ENCODE results near the gene NXPE3.

The NXPE3 gene

DNA sequence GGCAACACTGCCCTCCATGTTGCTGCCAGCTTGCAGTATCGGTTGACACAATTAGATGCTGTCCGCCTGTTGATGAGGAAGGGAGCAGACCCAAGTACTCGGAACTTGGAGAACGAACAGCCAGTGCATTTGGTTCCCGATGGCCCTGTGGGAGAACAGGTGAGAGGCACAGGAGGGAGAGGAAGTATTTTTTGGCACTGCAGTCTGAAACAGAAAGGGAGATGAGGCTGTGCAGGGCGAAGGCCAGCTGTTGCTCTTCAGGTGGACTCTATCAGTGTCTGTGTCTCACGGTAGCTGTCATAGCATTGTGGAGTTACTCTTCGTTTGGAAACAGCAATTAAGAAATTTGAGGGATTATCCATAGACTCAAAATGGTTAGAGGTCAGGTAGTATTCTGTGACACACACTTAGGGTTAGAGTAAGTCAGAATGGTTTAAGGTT lies 78.3 kb downstream of the NXPE3 start:
- Histone ChIP-seq H3K9me2 (replicated peaks; ENCODE audit: low read depth, low read length) (0 out of 2 replicates have a peak, but pooled peaks cover 1% of the 10 kb centered on the region), H3K79me2 (ENCODE audit: insufficient read depth, low read length) (0 out of 2 replicates have a peak, but pooled peaks cover under 1% of the 10 kb centered on the region), H4K20me1 (ENCODE audit: insufficient read depth, low read length, poor library complexity, severe bottlenecking) (no peaks in the 10 kb centered on the region), H3K9me3 (ENCODE audit: insufficient read depth, low read depth, low read length) (no peaks in the 10 kb centered on the region), H3F3A (ENCODE audit: low read depth) (0 out of 2 replicates have a peak, but pooled peaks cover 3% of the 10 kb centered on the region), H3K9ac (ENCODE audit: low read depth, low read length, poor library complexity, severe bottlenecking) (no peak overlapping the region), H3K4me1 (ENCODE audit: insufficient read depth, low read length, poor library complexity, severe bottlenecking) (peaks cover 9% of the 10 kb centered on the region), H3K4me2 (ENCODE audit: low read depth, low read length, poor library complexity, severe bottlenecking) (no peak overlapping the region), H3K27me3 (ENCODE audit: insufficient read depth, low read length, poor library complexity, severe bottlenecking) (no peaks in the 10 kb centered on the region), H3K36me3 (ENCODE audit: insufficient read depth, low read length) (peaks cover 81% of the 10 kb centered on the region; the same call in 1 of the 2 replicates), H3K4me3 (ENCODE audit: low read length, poor library complexity, severe bottlenecking) (no peak overlapping the region), H2AFZ (ENCODE audit: low read length) (no peak overlapping the region)
- no peak for TF ChIP-seq EZH2phosphoT487 (IDR thresholded peaks at IDR 0.05; ENCODE audit: borderline replicate concordance)
- TF ChIP-seq, protein P1, sequence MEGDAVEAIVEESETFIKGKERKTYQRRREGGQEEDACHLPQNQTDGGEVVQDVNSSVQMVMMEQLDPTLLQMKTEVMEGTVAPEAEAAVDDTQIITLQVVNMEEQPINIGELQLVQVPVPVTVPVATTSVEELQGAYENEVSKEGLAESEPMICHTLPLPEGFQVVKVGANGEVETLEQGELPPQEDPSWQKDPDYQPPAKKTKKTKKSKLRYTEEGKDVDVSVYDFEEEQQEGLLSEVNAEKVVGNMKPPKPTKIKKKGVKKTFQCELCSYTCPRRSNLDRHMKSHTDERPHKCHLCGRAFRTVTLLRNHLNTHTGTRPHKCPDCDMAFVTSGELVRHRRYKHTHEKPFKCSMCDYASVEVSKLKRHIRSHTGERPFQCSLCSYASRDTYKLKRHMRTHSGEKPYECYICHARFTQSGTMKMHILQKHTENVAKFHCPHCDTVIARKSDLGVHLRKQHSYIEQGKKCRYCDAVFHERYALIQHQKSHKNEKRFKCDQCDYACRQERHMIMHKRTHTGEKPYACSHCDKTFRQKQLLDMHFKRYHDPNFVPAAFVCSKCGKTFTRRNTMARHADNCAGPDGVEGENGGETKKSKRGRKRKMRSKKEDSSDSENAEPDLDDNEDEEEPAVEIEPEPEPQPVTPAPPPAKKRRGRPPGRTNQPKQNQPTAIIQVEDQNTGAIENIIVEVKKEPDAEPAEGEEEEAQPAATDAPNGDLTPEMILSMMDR (conservative IDR thresholded peaks at IDR 0.05; ENCODE audit: low read length), result no peak

DNA sequence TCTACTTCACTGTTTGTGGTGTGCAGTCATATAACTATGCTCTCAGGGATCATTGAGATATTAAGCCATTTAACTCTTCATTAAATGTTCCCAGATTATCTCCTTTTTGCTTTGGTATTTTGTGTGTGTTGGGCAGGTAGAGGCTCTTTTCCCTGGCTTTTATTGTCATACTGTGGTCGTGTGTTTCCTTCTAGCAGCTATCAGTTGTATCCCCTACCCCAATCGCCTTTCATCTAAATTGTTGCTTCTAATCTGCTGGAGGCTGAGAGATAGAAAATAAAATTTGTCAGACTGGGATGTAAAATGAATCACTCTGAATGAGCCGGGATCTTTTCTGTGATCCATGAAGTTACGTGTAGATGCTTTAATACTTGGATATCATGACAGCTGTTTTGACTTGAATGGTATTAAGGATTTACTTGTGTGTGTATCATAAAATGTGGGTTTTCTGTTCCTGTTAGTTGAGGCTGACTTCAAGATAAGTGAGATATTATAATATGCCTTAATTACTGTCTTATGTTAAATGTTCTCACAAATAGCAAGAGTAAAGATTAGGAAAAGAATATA lies 79.5 kb downstream of the NXPE3 start:
- TF ChIP-seq, protein P1 (conservative IDR thresholded peaks at IDR 0.05; ENCODE audit: low read length), result no peak
- TF ChIP-seq EZH2phosphoT487 (IDR thresholded peaks at IDR 0.05; ENCODE audit: borderline replicate concordance), result no peak
- peak overlapping the region; percentile 18 for H3K4me2 ChIP-seq (ENCODE audit: low read depth, low read length, poor library complexity, severe bottlenecking)
- no peaks in the 10 kb centered on the region for H3K27me3 ChIP-seq (ENCODE audit: insufficient read depth, low read length, poor library complexity, severe bottlenecking)
- no peak overlapping the region for H2AFZ ChIP-seq (ENCODE audit: low read length)
- H3F3A ChIP-seq (ENCODE audit: low read depth), result 0 out of 2 replicates have a peak, but pooled peaks cover 3% of the 10 kb centered on the region
- no peak overlapping the region for H3K9ac ChIP-seq (ENCODE audit: low read depth, low read length, poor library complexity, severe bottlenecking)
- H3K9me2 ChIP-seq (replicated peaks; ENCODE audit: low read depth, low read length), result no peaks in the 10 kb centered on the region
- H3K4me1 ChIP-seq (ENCODE audit: insufficient read depth, low read length, poor library complexity, severe bottlenecking), result peaks cover 9% of the 10 kb centered on the region
- no peaks in the 10 kb centered on the region for H3K79me2 ChIP-seq (ENCODE audit: insufficient read depth, low read length)
- H4K20me1 ChIP-seq (ENCODE audit: insufficient read depth, low read length, poor library complexity, severe bottlenecking), result no peaks in the 10 kb centered on the region
- peaks cover 68% of the 10 kb centered on the region; the same call in 1 of the 2 replicates for H3K36me3 ChIP-seq (ENCODE audit: insufficient read depth, low read length)
- H3K9me3 ChIP-seq (ENCODE audit: insufficient read depth, low read depth, low read length), result no peaks in the 10 kb centered on the region
- no peak overlapping the region for H3K4me3 ChIP-seq (ENCODE audit: low read length, poor library complexity, severe bottlenecking)

DNA sequence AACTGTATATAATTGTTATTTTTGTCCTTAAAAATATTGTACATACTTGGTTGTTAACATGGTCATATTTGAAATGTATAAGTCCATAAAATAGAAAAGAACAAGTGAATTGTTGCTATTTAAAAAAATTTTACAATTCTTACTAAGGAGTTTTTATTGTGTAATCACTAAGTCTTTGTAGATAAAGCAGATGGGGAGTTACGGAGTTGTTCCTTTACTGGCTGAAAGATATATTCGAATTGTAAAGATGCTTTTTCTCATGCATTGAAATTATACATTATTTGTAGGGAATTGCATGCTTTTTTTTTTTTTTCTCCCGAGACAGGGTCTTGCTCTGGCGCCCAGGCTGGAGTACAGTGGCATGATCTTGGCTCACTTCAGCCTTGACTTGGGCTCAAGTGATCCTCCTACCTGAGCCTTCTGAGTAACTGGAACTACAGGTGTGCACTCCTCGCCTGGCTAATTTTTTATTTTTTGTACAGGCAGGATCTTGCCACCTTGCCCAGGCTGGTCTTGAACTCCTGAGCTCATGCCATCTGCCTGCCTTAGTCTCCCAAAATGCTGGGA lies 81.0 kb downstream of the NXPE3 start:
- H3K9me3 ChIP-seq (ENCODE audit: insufficient read depth, low read depth, low read length), result no peaks in the 10 kb centered on the region
- no peaks in the 10 kb centered on the region for H3K9me2 ChIP-seq (replicated peaks; ENCODE audit: low read depth, low read length)
- H3K4me2 ChIP-seq (ENCODE audit: low read depth, low read length, poor library complexity, severe bottlenecking), result no peak overlapping the region
- H3K79me2 ChIP-seq (ENCODE audit: insufficient read depth, low read length), result no peaks in the 10 kb centered on the region
- 0 out of 2 replicates have a peak, but pooled peaks cover 3% of the 10 kb centered on the region for H3F3A ChIP-seq (ENCODE audit: low read depth)
- no peaks in the 10 kb centered on the region for H3K27me3 ChIP-seq (ENCODE audit: insufficient read depth, low read length, poor library complexity, severe bottlenecking)
- H3K4me3 ChIP-seq (ENCODE audit: low read length, poor library complexity, severe bottlenecking), result no peak overlapping the region
- peaks cover 54% of the 10 kb centered on the region; the same call in 1 of the 2 replicates for H3K36me3 ChIP-seq (ENCODE audit: insufficient read depth, low read length)
- TF ChIP-seq, protein P1 (conservative IDR thresholded peaks at IDR 0.05; ENCODE audit: low read length), result no peak
- TF ChIP-seq EZH2phosphoT487 (IDR thresholded peaks at IDR 0.05; ENCODE audit: borderline replicate concordance), result no peak
- peaks cover 9% of the 10 kb centered on the region for H3K4me1 ChIP-seq (ENCODE audit: insufficient read depth, low read length, poor library complexity, severe bottlenecking)
- no peaks in the 10 kb centered on the region for H4K20me1 ChIP-seq (ENCODE audit: insufficient read depth, low read length, poor library complexity, severe bottlenecking)
- H2AFZ ChIP-seq (ENCODE audit: low read length), result no peak overlapping the region
- H3K9ac ChIP-seq (ENCODE audit: low read depth, low read length, poor library complexity, severe bottlenecking), result no peak overlapping the region

Measured in Loucy (cell line).